PC-3 (cell line): ENCODE data around the gene ARHGAP19. TPM values are rescaled to one million over a fixed set of nuclear protein-coding genes. Genes with fewer than 3 reads are reported as not detected.

ENCODE experiments used
- ATAC-seq: fragments of 200-7000 bp; cut with Tn5 transposase; 2 replicates; pipeline ENCODE4 v1.9.1; 2020; ENCODE audit warnings: mild to moderate bottlenecking, moderate library complexity
- BruUV-seq: library from RNA; stranded (reverse); fragments of 400-500 nt; replicated peaks from 2 replicates; lab custom pipeline; 2021; lab: Mats Ljungman, UMichigan
- CTCF ChIA-PET: fragments of 300-600 bp; sonication (Branson Sonifier 250); formaldehyde crosslinking; loops from one replicate; lab custom pipeline; 2022; ENCODE audit warnings: antibody characterized with exemption; lab: Charles Lee
- POLR2A ChIA-PET: fragments of 300-600 bp; sonication (Branson Sonifier 250); formaldehyde crosslinking; loops from one replicate; lab custom pipeline; 2022; ENCODE audit warnings: antibody characterized with exemption; ENCODE audit not compliant: unreplicated experiment; lab: Charles Lee
- DNase-seq: peaks from one replicate; pipeline ENCODE4 v3.0.0-alpha.2; 2015
- H2AFZ ChIP-seq: fragments of 300-600 bp; sonication (generic); 2 replicates; pipeline ENCODE4 v1.6.0; 2016; ENCODE audit warnings: antibody characterized with exemption, low read length
- H3F3A ChIP-seq: fragments of 300-600 bp; sonication (generic); one replicate; pipeline ENCODE4 v1.6.0; 2017; ENCODE audit warnings: antibody characterized with exemption, low read length, control low read depth, mild to moderate bottlenecking; ENCODE audit not compliant: unreplicated experiment
- H3K27ac ChIP-seq: fragments of 300-600 bp; sonication (generic); 2 replicates; pipeline ENCODE4 v1.5.1; 2016; ENCODE audit warnings: mild to moderate bottlenecking, low read length
- H3K27me3 ChIP-seq: fragments of 300-600 bp; sonication (generic); 2 replicates; pipeline ENCODE4 v1.6.1; 2016; ENCODE audit warnings: low read length, mixed read lengths
- H3K36me3 ChIP-seq: fragments of 300-600 bp; sonication (generic); 2 replicates; pipeline ENCODE4 v1.6.1; 2016; ENCODE audit warnings: low read depth, mixed run types, low read length, mixed read lengths
- H3K4me1 ChIP-seq: fragments of 300-600 bp; sonication (generic); 2 replicates; pipeline ENCODE4 v1.5.1; 2016; ENCODE audit warnings: low read length; ENCODE audit not compliant: insufficient read depth
- H3K4me2 ChIP-seq: fragments of 300-600 bp; sonication (generic); 2 replicates; pipeline ENCODE4 v1.6.0; 2016; ENCODE audit warnings: low read length
- H3K4me3 ChIP-seq: fragments of 300-600 bp; sonication (generic); 2 replicates; pipeline ENCODE4 v1.5.1; 2016; ENCODE audit warnings: mild to moderate bottlenecking, low read length, mixed read lengths
- H3K79me2 ChIP-seq: fragments of 300-600 bp; sonication (generic); 2 replicates; pipeline ENCODE4 v1.6.1; 2017; ENCODE audit warnings: low read length, mixed read lengths
- H3K9ac ChIP-seq: fragments of 300-600 bp; sonication (generic); 2 replicates; pipeline ENCODE4 v1.6.0; 2016; ENCODE audit warnings: mild to moderate bottlenecking, low read length
- H3K9me2 ChIP-seq: fragments of 300-600 bp; sonication (generic); replicated peaks from 2 replicates; pipeline ENCODE4 v1.6.1; 2016; ENCODE audit warnings: mixed run types, low read length, mixed read lengths
- H3K9me3 ChIP-seq: fragments of 300-600 bp; sonication (generic); 2 replicates; pipeline ENCODE4 v1.6.1; 2016; ENCODE audit warnings: low read length, mixed read lengths
- H4K20me1 ChIP-seq: fragments of 300-600 bp; sonication (generic); 2 replicates; pipeline ENCODE4 v1.6.1; 2016; ENCODE audit warnings: low read length, mixed read lengths
- CTCF ChIP-seq: fragments of 300-600 bp; sonication (generic); conservative IDR thresholded peaks from 2 replicates; pipeline ENCODE4 v1.5.1; 2017; ENCODE audit warnings: antibody characterized with exemption, low read depth, mild to moderate bottlenecking, low read length
- EZH2 ChIP-seq: fragments of 300-600 bp; sonication (generic); IDR thresholded peaks from one replicate; pipeline ENCODE4 v1.6.1; 2017; ENCODE audit warnings: antibody characterized with exemption, mild to moderate bottlenecking, low read length; ENCODE audit not compliant: unreplicated experiment
- EZH2phosphoT487 ChIP-seq: fragments of 300-600 bp; sonication (generic); IDR thresholded peaks from 2 replicates; pipeline ENCODE4 v1.6.1; 2018; ENCODE audit warnings: mild to moderate bottlenecking, antibody characterized with exemption, low read length, borderline replicate concordance
- intact Hi-C: fragments of 100-400 bp; cut with micrococcal nuclease; formaldehyde crosslinking; loops from 2 replicates; pipeline ENCODE4 v1.9.0; 2023
- total RNA-seq: library from RNA; depleted of rRNA; stranded (reverse); fragments of >200 nt; gene quantifications from 2 replicates; pipeline ENCODE4 v1.2.3, GENCODE V29; 2014

The ARHGAP19 gene
- total RNA-seq, 1 experiment from 2014 or later, result 9.8 TPM

GRCh38 chr10:97321032-97321803 lies 28.8 kb upstream of the ARHGAP19 start:
- ATAC-seq (no peak), DNase-seq (no peak)
- BruUV-seq, result no TSS peak
- no peak overlapping the region for H3K27ac ChIP-seq
- no peaks in the 10 kb centered on the region for H4K20me1 ChIP-seq
- TF ChIP-seq EZH2phosphoT487, result no peak
- TF ChIP-seq EZH2, result no peak
- no peak for TF ChIP-seq CTCF
- intact Hi-C loops, result no loop called here
- H3K9ac ChIP-seq, result no peak overlapping the region
- no peaks in the 10 kb centered on the region for H3K79me2 ChIP-seq
- H3K4me3 ChIP-seq, result no peak overlapping the region
- no peak overlapping the region for H2AFZ ChIP-seq
- no peaks in the 10 kb centered on the region for H3K36me3 ChIP-seq
- H3K9me2 ChIP-seq, result no peaks in the 10 kb centered on the region
- ChIA-PET CTCF (no interaction called here), POLR2A (no interaction called here)
- H3K9me3 ChIP-seq, result no peaks in the 10 kb centered on the region
- H3K4me1 ChIP-seq, result peaks cover 9% of the 10 kb centered on the region
- H3K27me3 ChIP-seq, result no peaks in the 10 kb centered on the region
- peak overlapping the region; percentile 90 for H3K4me2 ChIP-seq
- no peaks in the 10 kb centered on the region for H3F3A ChIP-seq

GRCh38 chr10:97320480-97321031 lies 28.1 kb upstream of the ARHGAP19 start:
- POLR2A ChIA-PET, result no interaction called here
- Histone ChIP-seq H3K27me3 (no peaks in the 10 kb centered on the region), H3F3A (no peaks in the 10 kb centered on the region), H3K4me1 (peaks cover 9% of the 10 kb centered on the region), H3K9me2 (no peaks in the 10 kb centered on the region), H2AFZ (peak overlapping the region; percentile 73), H3K79me2 (no peaks in the 10 kb centered on the region), H4K20me1 (no peaks in the 10 kb centered on the region), H3K9ac (peak overlapping the region; percentile 54; the same call in 1 of the 2 replicates), H3K36me3 (no peaks in the 10 kb centered on the region), H3K27ac (no peak overlapping the region), H3K4me3 (peak overlapping the region; percentile 80), H3K4me2 (peak overlapping the region; percentile 90), H3K9me3 (no peaks in the 10 kb centered on the region)
- intact Hi-C loops, result no loop called here
- ATAC-seq, result peak; percentile 5
- DNase-seq, result no peak
- CTCF ChIA-PET, result no interaction called here
- TF ChIP-seq CTCF (no peak), EZH2phosphoT487 (no peak), EZH2 (no peak)
- BruUV-seq, result TSS peak; percentile 60
